HPDE6-E6E7 (cell line): ENCODE results near the gene TMPRSS11E.
A peak's percentile ranks its signal among the peaks of the same experiment; 100 is the strongest.
"Not testable (repeated sequence)": the region's sequence is repeated elsewhere in the genome, so short reads cannot be mapped to it uniquely, and the experiment has no call there.

Experiments
- DNase-seq: peaks from one replicate; pipeline ENCODE4 v3.0.0; 2011; ENCODE audit warnings: missing footprints; ENCODE audit errors: extremely low spot score

TMPRSS11E gene

GRCh38 chr4:68461790-68462189 lies 14.5 kb downstream of the TMPRSS11E start:
- no peak for DNase-seq

GRCh38 chr4:68462691-68463090 lies 15.4 kb downstream of the TMPRSS11E start:
- no peak for DNase-seq

GRCh38 chr4:68463796-68464195 lies 16.5 kb downstream of the TMPRSS11E start:
- no peak for DNase-seq

GRCh38 chr4:68465058-68465457 lies 17.8 kb downstream of the TMPRSS11E start:
- DNase-seq = no peak

- DNase-seq = peak; percentile 42
Measured at GRCh38 chr4:68466185-68466584, 18.9 kb downstream of the TMPRSS11E start.

- no peak for DNase-seq
Measured at GRCh38 chr4:68466751-68467150, 19.5 kb downstream of the TMPRSS11E start.

GRCh38 chr4:68469482-68469881 lies 22.2 kb downstream of the TMPRSS11E start:
- DNase-seq = no peak

- no peak for DNase-seq
Measured at GRCh38 chr4:68476191-68476590, 28.9 kb downstream of the TMPRSS11E start.

GRCh38 chr4:68489338-68489737 lies 42.1 kb downstream of the TMPRSS11E start:
- no peak for DNase-seq

GRCh38 chr4:68490826-68491457 lies 43.7 kb downstream of the TMPRSS11E start:
- DNase-seq = no peak

GRCh38 chr4:68494688-68495087 lies 47.4 kb downstream of the TMPRSS11E start:
- DNase-seq = no peak

- peak; percentile 14 for DNase-seq
Measured at GRCh38 chr4:68498413-68499007, 51.2 kb downstream of the TMPRSS11E start.

GRCh38 chr4:68499021-68499420 lies 51.8 kb downstream of the TMPRSS11E start:
- DNase-seq = no peak

- DNase-seq = not testable (repeated sequence)
Measured at GRCh38 chr4:68503462-68503861, 56.2 kb downstream of the TMPRSS11E start.

GRCh38 chr4:68504836-68505235 lies 57.6 kb downstream of the TMPRSS11E start:
- DNase-seq = not testable (repeated sequence)

- DNase-seq = not testable (repeated sequence)
Measured at GRCh38 chr4:68505452-68505851, 58.2 kb downstream of the TMPRSS11E start.

- DNase-seq = no peak
Measured at GRCh38 chr4:68518889-68519288, 71.6 kb downstream of the TMPRSS11E start.

- DNase-seq = no peak
Measured at GRCh38 chr4:68520985-68521384, 73.7 kb downstream of the TMPRSS11E start.

- not testable (repeated sequence) for DNase-seq
Measured at GRCh38 chr4:68522232-68522631, 75.0 kb downstream of the TMPRSS11E start.

GRCh38 chr4:68535974-68536373 lies 88.7 kb downstream of the TMPRSS11E start:
- no peak for DNase-seq

GRCh38 chr4:68536375-68536774 lies 89.1 kb downstream of the TMPRSS11E start:
- DNase-seq = no peak

GRCh38 chr4:68542742-68543141 lies 95.5 kb downstream of the TMPRSS11E start:
- DNase-seq = not testable (repeated sequence)
